D721Med (cell line): ENCODE results near the gene PSRC1.
A peak's percentile ranks its signal among the peaks of the same experiment; 100 is the strongest.

Source experiments
- DNase-seq: peaks from one replicate; pipeline ENCODE4 v3.0.0; 2011; ENCODE audit warnings: low spot score; ENCODE audit not compliant: insufficient read length
- FAIRE-seq: peaks from 2 replicates; lab custom pipeline; 2011; peaks lifted over from hg19 to GRCh38; lab: Jason Lieb, UNC
- TF ChIP-seq, protein P1 (sequence below): IDR thresholded peaks from 2 replicates; pipeline ENCODE4 v1.5.1; 2012; ENCODE audit warnings: mild to moderate bottlenecking, control low read depth; ENCODE audit not compliant: insufficient read depth; ENCODE audit errors: missing control alignments

Gene PSRC1

DNA sequence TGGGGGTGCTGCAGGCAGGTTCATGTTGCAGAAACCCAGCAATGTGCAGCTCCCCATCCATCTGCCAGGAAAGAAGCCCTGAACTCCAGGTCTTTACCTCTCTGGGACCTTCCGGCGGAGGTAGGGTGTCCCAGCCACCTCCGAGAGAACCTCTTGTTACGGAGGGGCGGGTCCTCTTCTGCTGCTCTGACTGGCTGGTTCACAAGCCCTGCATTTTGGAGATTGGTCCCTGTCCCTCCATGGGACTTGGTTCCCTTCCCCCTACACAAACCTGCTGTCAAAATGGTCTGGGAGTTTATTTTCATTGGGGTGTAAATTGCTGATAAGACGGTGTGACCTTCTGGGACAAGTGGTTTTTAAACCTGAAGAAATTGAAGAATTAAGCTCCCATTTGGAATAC lies 41.6 kb downstream of the PSRC1 start:
- FAIRE-seq (no peak), DNase-seq (peak; percentile 7)
- TF ChIP-seq, protein P1, sequence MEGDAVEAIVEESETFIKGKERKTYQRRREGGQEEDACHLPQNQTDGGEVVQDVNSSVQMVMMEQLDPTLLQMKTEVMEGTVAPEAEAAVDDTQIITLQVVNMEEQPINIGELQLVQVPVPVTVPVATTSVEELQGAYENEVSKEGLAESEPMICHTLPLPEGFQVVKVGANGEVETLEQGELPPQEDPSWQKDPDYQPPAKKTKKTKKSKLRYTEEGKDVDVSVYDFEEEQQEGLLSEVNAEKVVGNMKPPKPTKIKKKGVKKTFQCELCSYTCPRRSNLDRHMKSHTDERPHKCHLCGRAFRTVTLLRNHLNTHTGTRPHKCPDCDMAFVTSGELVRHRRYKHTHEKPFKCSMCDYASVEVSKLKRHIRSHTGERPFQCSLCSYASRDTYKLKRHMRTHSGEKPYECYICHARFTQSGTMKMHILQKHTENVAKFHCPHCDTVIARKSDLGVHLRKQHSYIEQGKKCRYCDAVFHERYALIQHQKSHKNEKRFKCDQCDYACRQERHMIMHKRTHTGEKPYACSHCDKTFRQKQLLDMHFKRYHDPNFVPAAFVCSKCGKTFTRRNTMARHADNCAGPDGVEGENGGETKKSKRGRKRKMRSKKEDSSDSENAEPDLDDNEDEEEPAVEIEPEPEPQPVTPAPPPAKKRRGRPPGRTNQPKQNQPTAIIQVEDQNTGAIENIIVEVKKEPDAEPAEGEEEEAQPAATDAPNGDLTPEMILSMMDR, result no peak

DNA sequence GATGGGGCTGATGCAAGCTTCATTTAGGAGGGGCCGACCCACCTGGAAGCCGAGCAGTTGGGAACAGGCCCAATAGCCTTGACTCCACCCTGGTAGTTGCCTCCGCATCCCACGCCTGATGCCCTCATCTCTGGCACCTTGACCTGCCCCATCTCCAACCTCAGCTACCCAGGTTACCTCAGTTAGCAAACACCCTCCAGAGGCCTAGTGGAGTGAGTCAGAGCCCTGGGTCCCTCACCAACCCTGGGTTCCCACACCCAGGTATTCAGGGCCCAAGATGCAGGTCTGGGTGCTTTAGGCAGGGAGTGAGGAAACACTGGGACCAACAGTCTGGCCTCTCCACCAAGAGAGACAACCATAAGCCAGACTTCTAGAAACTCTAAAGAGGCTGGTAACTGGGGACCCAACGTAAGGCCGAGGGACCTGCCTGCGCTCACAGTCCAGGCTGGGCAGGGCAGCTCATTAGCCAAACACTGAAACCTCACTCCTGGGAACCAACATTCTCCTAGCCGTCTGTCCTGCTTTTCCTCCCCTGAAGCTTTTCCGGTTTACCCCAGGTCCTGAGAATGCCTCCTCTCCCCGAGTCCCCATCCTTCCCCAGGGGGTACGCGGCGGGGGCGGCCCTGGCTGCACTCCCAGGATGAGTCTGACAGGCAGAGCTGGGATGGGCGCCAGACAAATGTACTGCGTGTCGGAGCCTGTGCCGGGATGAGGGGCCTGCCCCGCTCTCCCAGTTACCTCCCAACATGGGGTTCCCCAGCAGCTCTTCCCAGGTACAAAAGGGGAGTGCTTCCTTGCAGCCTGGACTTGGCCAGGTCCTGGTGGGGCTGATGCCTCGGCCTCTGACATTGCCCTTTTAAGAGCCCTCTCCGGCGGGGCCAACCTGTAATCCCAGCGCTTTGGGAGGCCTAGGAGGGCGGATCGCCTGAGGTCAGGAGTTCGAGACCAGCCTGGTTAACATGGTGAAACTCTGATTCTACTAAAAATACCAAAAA lies 42.5 kb downstream of the PSRC1 start:
- DNase-seq (peak; percentile 28), FAIRE-seq (no peak)
- TF ChIP-seq, protein P1, result no peak

DNA sequence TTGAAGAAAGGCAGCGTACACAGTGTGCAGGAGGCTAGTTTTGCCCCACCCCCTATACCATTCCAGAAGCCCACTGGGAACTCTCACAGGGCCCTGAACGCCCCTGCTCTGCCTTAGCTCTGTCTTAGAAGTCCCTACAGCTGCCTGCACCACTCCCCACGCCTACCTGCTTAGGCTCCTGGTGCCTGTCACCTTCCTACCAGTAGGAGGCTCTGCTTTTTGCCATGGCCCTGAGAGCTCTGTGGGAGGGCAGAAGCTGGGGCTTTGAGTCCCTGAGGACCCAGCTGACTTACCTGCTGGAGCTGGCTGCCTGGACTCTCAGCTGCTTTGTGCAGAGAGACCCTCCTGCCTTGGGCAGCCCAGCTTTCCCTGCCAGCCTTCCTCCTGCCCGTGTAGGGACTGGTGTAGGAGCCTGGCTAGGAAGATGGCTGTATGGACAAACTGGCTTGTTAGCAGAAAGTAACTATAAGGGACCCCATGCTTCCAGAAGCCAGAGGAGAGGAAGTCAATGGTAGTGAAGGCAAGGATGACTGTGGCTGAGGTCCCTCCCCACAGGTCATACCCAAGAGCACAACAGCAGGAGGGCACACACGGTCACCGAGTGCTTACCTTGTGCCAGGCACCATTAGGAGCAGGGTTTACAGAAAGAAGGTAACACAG lies 43.4 kb downstream of the PSRC1 start:
- DNase-seq, result peak; percentile 62
- no peak for FAIRE-seq
- TF ChIP-seq, protein P1, result peak; percentile 50

- no peak for DNase-seq
- FAIRE-seq, result no peak
- TF ChIP-seq, protein P1, result no peak
Measured at GRCh38 chr1:109239047-109239408, 43.9 kb downstream of the PSRC1 start.

DNA sequence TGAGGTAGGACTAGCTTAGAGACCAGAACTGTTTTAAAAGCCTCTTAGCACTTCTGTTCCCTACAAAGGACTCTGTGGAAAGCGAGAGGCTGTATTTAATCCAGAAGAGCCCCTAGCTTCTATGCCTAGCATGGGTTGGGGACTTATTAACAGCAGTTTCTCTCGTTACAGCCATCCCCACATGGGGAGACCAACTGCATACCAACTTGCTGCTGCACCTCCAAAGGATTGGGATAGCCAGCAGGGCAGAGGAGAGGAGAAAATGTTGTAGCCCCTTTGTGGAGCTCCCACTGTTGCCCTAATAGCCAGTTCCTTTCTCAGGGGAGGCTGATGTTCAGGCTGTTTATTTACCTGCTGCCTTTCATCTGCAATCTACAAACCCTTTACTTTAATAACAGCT lies 44.6 kb downstream of the PSRC1 start:
- TF ChIP-seq, protein P1, result no peak

GRCh38 chr1:109237512-109237911 lies 45.4 kb downstream of the PSRC1 start:
- TF ChIP-seq, protein P1, result no peak
- FAIRE-seq (no peak), DNase-seq (no peak)

More for the DNA sequence above, 44.6 kb downstream of the PSRC1 start:
- DNase-seq (no peak), FAIRE-seq (no peak)
